Suprapubic skin (tissue), 4 donors: Measurements from ENCODE around the gene TGM3. TPM values are rescaled to one million over a fixed set of nuclear protein-coding genes. Genes with fewer than 3 reads are reported as not detected.

Source experiments
- DNase-seq, 2 donors: peaks; one replicate each; pipeline ENCODE4 v3.0.0-alpha.2; 2019; ENCODE audit warnings: low spot score in 2 of 2
- H3K27ac ChIP-seq: fragments of 200-600 bp; sonication (generic); one replicate; pipeline ENCODE4 v1.5.1; 2019
- H3K27me3 ChIP-seq: fragments of 200-600 bp; sonication (generic); one replicate; pipeline ENCODE4 v1.5.1; 2019
- H3K36me3 ChIP-seq: fragments of 200-600 bp; sonication (generic); one replicate; pipeline ENCODE4 v1.5.1; 2019
- H3K4me1 ChIP-seq: fragments of 200-600 bp; sonication (generic); one replicate; pipeline ENCODE4 v1.5.1; 2019
- H3K4me3 ChIP-seq: fragments of 200-600 bp; sonication (generic); one replicate; pipeline ENCODE4 v1.5.1; 2019; ENCODE audit warnings: mild to moderate bottlenecking
- H3K9me3 ChIP-seq: fragments of 200-600 bp; sonication (generic); one replicate; pipeline ENCODE4 v1.5.1; 2019
- EP300 ChIP-seq: sonication (generic); formaldehyde crosslinking; IDR thresholded peaks from one replicate; pipeline ENCODE4 v1.6.1; 2017; ENCODE audit warnings: antibody characterized with exemption
- POLR2A ChIP-seq, 2 donors: fragments of 450-650 bp; IDR thresholded peaks; one replicate each; pipeline ENCODE4 v1.6.1; 2017; ENCODE audit warnings: antibody characterized with exemption in 2 of 2, mild to moderate bottlenecking in 2 of 2, moderate library complexity in 2 of 2
- POLR2AphosphoS5 ChIP-seq, 3 donors: sonication (generic); formaldehyde crosslinking; IDR thresholded peaks; one replicate each; pipeline ENCODE4 v1.6.1; 2017; ENCODE audit warnings: antibody characterized with exemption in 3 of 3
- WGBS: methylation state at CpG from one replicate; pipeline ENCODE4 v1.1.5; 2018; 5-methylcytosine and 5-hydroxymethylcytosine counted together
- total RNA-seq, 4 donors: library from RNA; depleted of rRNA; stranded (reverse); fragments of >200 nt; gene quantifications; one replicate each; pipeline ENCODE4 v1.1.0, GENCODE V29; 2016
- TF ChIP-seq, protein P1 (sequence below), 2 donors: fragments of 200-600 bp in 1 of 2; fragments of 450-650 bp in 1 of 2; sonication (generic) in 1 of 2; IDR thresholded peaks; one replicate each; pipeline ENCODE4 v1.5.1; 2016 to 2019; ENCODE audit warnings: antibody characterized with exemption in 2 of 2, mild to moderate bottlenecking in 1 of 2, moderate library complexity in 1 of 2

TGM3 gene
- total RNA-seq, 4 donors from 2014 or later = 24.9 to 56.5 (median 44.8) TPM

DNA sequence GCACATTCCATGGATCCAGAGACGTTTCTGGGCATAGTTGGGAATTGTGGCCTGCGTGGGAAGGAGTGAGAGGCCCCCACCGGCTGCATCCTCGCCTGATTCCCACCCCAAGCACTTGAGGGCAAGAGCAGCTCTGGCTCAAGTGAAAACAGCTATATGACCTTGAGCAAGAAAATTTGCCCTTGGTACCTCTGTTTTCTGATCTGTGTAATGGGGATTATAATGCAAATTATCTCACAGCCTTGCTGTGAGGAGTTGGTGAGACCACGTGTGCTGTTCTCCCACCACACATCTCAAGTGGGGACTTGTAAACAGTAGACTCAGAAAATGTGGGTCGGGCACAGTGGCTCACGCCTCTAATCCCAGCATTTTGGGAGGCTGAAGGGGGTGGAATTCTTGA, 85.5 kb downstream of the TGM3 start:
- no peaks in the 10 kb centered on the region for H3K4me1 ChIP-seq
- DNase-seq = no peak
- no peaks in the 10 kb centered on the region for H3K9me3 ChIP-seq
- no peak overlapping the region for H3K4me3 ChIP-seq
- H3K27me3 ChIP-seq = peaks cover 2% of the 10 kb centered on the region
- TF ChIP-seq EP300 (no peak), POLR2A (IDR thresholded peaks at IDR 0.05) (no peak), POLR2AphosphoS5 (IDR thresholded peaks at IDR 0.05) (no peak)
- TF ChIP-seq, protein P1, sequence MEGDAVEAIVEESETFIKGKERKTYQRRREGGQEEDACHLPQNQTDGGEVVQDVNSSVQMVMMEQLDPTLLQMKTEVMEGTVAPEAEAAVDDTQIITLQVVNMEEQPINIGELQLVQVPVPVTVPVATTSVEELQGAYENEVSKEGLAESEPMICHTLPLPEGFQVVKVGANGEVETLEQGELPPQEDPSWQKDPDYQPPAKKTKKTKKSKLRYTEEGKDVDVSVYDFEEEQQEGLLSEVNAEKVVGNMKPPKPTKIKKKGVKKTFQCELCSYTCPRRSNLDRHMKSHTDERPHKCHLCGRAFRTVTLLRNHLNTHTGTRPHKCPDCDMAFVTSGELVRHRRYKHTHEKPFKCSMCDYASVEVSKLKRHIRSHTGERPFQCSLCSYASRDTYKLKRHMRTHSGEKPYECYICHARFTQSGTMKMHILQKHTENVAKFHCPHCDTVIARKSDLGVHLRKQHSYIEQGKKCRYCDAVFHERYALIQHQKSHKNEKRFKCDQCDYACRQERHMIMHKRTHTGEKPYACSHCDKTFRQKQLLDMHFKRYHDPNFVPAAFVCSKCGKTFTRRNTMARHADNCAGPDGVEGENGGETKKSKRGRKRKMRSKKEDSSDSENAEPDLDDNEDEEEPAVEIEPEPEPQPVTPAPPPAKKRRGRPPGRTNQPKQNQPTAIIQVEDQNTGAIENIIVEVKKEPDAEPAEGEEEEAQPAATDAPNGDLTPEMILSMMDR (IDR thresholded peaks at IDR 0.05) = no peak
- no peak overlapping the region for H3K27ac ChIP-seq
- WGBS = 89% methylated on average over 7 of the region's 7 CpGs
- no peaks in the 10 kb centered on the region for H3K36me3 ChIP-seq

DNA sequence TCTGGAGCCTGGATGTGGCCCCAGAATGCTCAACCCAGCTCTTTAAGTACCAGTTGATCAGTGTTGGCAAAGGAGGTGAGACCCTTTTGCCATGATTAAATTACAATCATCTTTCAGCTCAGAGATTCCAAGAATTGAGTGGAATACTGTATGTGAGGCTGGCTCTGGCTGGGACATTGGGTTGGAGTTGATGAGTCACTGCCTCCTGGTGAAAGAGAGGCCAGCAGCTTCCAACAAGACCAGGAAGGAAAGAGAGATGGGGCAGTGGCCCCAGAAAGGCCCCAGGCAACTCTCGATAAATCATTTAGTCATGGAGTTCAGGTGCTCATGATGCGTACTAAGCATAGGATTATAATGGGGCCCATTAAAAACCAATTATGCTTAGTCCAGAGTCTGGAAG, 87.0 kb downstream of the TGM3 start:
- no peak for DNase-seq
- 76% methylated on average over 2 of the region's 2 CpGs for WGBS

DNA sequence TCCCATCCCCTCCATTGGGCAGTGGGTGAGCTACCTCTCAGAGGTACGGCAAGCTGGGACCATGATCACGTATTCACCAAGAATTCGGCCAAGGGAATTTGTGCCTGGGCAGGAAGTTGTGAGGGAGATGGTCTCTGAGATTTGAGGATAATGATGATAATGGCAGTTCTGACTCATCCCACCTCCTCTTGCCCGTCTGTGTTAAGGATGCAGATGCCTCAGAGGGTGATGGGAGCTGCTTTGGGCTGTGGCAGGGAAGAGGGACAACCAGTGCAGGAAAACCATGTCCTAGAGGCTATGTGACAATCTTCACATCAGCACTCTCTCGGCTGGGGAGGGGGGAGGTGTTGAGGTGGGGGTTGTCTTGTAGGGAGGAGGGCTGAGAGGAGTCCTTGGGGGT, 89.2 kb downstream of the TGM3 start:
- Histone ChIP-seq H3K4me3 (no peak overlapping the region), H3K9me3 (no peaks in the 10 kb centered on the region), H3K27me3 (peaks cover 3% of the 10 kb centered on the region), H3K36me3 (no peaks in the 10 kb centered on the region), H3K4me1 (no peaks in the 10 kb centered on the region), H3K27ac (no peak overlapping the region)
- no peak for TF ChIP-seq POLR2AphosphoS5 (IDR thresholded peaks at IDR 0.05)
- no peak for TF ChIP-seq EP300
- TF ChIP-seq, protein P1 (IDR thresholded peaks at IDR 0.05) = no peak
- TF ChIP-seq POLR2A (IDR thresholded peaks at IDR 0.05) = no peak
- WGBS = 60% methylated on average over 5 of the region's 5 CpGs
- DNase-seq = no peak

More for the DNA sequence above, 87.0 kb downstream of the TGM3 start:
- no peak overlapping the region for H3K27ac ChIP-seq
- no peak overlapping the region for H3K4me3 ChIP-seq
- no peaks in the 10 kb centered on the region for H3K4me1 ChIP-seq
- TF ChIP-seq, protein P1 (IDR thresholded peaks at IDR 0.05) = no peak
- TF ChIP-seq POLR2AphosphoS5 (IDR thresholded peaks at IDR 0.05) = no peak
- no peak for TF ChIP-seq POLR2A (IDR thresholded peaks at IDR 0.05)
- TF ChIP-seq EP300 = no peak
- no peaks in the 10 kb centered on the region for H3K36me3 ChIP-seq
- peaks cover 3% of the 10 kb centered on the region for H3K27me3 ChIP-seq
- no peaks in the 10 kb centered on the region for H3K9me3 ChIP-seq

DNA sequence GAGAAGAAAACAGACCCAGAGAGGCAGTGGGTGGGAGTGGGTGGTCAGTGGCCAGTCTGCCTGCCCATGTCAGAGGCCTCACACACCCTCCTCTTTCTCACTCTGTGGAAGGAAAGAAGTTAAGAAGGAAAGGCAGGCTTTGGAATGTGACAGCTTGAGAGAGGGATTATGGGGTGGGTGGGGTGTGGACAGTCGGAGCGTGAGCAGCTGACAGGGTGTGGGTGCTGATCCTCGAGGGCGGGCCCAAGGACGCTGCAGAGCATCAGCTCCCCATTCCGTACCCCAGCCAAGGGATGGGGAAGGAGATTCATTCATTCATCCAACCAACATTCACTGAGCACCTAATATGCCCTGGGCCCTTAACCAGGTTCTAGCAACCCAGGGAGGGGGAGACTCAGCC, 89.7 kb downstream of the TGM3 start:
- DNase-seq = no peak
- 35% methylated on average over 6 of the region's 6 CpGs for WGBS
- TF ChIP-seq POLR2A (IDR thresholded peaks at IDR 0.05) (no peak), EP300 (no peak), POLR2AphosphoS5 (IDR thresholded peaks at IDR 0.05) (no peak)
- TF ChIP-seq, protein P1 (IDR thresholded peaks at IDR 0.05) = no peak

DNA sequence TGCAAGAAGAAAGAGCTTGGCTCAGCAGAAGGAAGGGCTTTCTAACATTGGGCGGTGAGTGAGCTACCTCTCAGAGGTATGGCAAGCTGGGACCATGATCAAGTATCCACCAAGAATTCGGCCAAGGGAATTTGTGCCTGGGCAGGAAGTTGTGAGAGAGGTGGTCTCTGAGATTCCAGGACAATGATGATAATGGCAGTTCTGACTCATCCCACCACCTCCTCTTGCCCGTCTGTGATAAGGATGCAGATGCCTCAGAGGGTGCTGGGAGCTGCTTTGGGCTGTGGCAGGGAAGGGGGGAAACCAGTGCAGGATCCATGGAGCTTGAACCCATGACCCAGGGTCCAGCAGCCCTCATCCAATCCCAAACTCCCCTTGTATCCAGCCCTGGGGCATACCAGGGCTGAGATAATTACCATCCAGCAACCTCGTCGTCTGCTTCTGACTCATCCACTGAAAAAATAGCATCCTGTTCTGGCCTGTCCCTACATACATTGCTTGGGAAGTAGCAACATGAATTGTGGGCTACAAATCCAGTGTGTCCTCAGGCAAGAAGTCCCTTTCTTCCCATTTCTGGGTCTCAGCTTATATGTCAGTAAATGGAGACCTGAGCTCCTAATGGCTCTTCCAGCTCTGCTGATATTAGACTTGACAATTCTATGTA, 90.8 kb downstream of the TGM3 start:
- Histone ChIP-seq H3K36me3 (no peaks in the 10 kb centered on the region), H3K27me3 (peaks cover 3% of the 10 kb centered on the region), H3K27ac (no peak overlapping the region), H3K9me3 (no peaks in the 10 kb centered on the region), H3K4me1 (no peaks in the 10 kb centered on the region), H3K4me3 (no peak overlapping the region)
- no peak for DNase-seq
- WGBS = 46% methylated on average over 5 of the region's 5 CpGs
- TF ChIP-seq POLR2A (IDR thresholded peaks at IDR 0.05) = no peak
- TF ChIP-seq, protein P1 (IDR thresholded peaks at IDR 0.05) = no peak
- no peak for TF ChIP-seq POLR2AphosphoS5 (IDR thresholded peaks at IDR 0.05)
- no peak for TF ChIP-seq EP300

More for the DNA sequence above, 89.7 kb downstream of the TGM3 start:
- H3K4me1 ChIP-seq = no peaks in the 10 kb centered on the region
- H3K27me3 ChIP-seq = peaks cover 3% of the 10 kb centered on the region
- no peak overlapping the region for H3K4me3 ChIP-seq
- no peaks in the 10 kb centered on the region for H3K9me3 ChIP-seq
- H3K27ac ChIP-seq = no peak overlapping the region
- no peaks in the 10 kb centered on the region for H3K36me3 ChIP-seq
